GM21447 (cell line): Measurements from ENCODE around the gene GPR37L1.
"Not testable (repeated sequence)": the region's sequence is repeated elsewhere in the genome, so short reads cannot be mapped to it uniquely, and the experiment has no call there.

Experiments
- ATAC-seq: cut with Tn5 transposase; IDR thresholded peaks from one replicate; pipeline ENCODE4 v1.9.1; 2021; ENCODE audit not compliant: unreplicated experiment

Gene GPR37L1

DNA sequence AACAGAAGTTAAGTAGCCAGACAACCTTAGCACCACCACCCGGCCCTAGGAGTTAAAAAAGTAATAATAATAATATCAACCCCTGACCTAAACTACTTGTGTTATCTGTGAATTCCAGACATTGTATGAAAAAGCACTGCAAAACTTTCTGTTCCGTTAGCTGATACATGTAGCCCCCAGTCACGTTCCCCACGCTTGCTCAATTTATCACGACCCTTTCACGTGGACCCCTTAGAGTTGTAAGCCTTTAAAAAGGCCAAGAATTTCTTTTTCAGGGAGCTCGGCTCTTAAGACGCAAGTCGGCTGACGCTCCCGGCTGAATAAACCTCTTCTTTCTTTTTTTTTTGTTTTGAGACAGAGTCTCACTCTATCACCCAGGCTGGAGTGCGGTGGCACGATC is 44.3 kb downstream of the GPR37L1 start:
- ATAC-seq = not testable (repeated sequence)

DNA sequence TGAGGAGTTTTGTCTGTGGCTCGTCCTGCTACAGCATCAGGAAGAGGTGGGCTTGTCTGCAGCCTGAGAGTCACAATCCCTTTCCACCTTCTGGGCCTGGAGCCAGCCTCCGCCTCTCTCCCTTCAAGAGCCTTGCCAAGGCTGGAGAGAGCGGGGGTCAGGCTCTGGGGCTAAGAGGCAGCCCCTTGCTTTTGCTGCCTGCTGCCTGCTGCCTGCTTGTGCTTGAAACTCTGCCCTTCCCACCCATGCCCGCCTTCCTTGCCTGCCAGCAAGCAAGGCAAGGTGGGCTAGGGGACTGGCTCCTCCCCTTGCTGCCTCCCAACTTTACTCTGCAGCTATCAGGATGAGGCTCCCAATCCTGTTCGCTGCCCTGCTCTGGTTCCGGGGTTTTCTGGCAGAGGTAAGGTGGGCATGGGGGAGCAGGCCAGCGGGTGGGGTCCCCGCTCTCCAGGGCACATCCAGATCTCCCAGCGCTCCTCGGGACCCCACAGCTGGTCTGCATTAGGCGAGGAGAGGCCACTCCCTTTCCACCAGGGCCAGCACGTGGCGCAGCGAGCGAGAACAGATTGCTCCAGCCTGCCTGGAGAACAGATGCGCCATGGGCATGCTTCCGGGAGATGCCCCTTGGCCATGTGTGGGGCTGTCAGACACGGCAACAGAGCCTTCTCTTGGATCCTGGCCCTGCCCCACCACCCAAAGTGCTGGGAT is 45.1 kb downstream of the GPR37L1 start:
- ATAC-seq = no peak

DNA sequence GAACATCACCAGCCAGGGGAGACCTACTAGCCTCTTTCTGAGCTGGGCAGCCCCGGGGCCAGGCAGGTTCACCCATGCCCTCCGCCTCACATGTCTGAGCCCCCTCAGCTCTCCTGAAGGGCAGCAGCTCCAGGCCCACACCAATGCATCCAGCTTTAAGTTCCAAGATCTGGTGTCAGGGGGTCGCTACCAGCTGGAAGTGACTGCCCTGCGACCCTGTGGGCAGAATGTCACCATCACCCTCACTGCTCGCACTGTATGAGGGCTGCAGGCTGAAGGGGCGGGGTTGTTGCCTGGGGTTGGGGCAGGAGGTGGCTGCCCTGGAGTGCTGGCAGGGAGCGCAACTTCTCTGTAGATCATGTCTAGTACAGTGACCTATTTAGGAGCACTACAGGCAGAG is 46.1 kb downstream of the GPR37L1 start:
- no peak for ATAC-seq

DNA sequence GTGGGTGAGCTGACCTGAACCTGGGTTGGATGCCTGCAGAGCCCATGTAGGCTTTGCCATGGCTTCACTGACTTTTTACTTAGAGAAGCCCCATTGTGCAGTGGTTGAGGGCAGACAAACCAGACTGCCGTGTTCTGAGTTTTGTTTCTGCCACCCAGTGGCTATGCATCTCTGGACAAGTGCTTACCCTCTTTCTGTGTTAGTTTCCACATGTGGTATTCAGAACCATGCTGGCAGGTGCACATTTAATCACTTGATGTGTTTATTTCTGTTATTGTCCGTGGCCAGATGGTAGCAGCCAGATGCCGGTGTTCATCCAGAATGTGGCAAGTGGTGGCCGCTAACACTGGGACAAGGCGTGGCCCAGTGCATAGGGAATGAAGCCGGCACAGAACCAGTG is 48.0 kb downstream of the GPR37L1 start:
- no peak for ATAC-seq

DNA sequence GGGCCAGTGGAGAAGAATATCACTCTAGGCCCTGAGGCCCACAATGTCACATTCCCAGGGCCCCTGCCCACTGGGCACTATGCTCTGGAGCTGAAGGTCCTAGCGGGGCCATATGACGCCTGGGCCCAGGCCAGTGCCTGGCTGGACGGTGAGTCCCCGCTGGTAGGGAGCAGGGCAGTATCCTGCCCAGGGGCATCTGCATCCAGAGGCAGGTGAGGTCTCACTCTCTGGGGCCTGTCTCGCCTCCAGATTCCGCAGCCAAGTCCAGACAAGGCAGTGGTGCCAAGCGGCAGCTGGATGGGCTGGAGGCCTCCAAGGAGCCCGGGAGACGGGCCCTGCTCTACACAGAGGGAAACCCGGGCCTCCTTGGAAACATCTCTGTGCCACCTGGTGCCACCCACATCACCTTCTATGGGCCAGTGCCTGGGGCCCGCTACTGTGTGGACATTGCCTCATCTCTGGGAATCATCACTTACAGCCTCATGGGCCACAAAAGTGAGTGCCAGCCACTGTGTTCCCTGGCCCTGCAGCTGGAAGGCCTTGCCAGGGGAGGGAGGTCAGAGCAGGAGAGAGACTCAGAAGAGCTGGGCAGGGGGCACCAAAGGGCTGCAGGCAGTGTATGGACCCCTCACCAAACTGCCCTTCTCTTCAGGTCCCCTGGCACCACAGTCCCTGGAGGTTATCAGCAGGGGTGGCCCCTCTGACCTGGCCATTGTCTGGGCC is 48.7 kb downstream of the GPR37L1 start:
- no peak for ATAC-seq

DNA sequence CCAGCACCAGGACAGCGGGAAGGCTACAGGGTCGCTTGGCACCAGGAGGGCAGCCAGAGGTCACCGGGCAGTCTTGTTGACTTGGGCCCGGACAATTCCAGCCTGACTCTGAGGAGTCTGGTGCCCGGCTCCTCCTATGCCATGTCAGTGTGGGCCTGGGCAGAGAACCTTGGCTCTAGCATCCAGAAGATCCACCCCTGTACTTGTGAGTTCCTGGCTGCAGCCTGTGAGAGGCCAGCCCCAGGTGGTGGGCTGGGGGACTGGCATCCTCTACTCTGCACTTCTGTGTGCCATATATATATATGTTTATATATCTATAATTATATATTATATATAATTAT is 49.3 kb downstream of the GPR37L1 start:
- ATAC-seq = no peak

DNA sequence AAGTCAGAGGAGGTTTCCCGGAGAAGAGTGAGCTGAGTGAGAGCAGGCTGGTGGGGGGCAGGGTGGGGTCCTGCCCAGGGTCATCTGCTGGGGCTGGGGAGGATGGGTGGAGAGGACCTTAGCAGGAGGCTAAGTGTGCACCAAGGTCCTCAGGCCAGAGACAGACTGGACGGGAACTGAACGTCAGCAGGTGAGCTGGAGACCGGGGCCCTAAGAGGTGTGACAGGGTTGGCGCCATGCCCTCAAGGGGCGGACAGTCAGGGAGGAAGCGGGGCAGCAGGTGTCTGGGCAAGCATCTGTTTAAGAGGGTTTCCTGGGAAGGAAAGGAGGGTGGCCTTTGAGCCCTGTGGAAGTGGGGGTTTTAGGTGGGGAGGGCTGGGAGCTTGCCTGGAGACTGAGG is 51.3 kb downstream of the GPR37L1 start:
- no peak for ATAC-seq

DNA sequence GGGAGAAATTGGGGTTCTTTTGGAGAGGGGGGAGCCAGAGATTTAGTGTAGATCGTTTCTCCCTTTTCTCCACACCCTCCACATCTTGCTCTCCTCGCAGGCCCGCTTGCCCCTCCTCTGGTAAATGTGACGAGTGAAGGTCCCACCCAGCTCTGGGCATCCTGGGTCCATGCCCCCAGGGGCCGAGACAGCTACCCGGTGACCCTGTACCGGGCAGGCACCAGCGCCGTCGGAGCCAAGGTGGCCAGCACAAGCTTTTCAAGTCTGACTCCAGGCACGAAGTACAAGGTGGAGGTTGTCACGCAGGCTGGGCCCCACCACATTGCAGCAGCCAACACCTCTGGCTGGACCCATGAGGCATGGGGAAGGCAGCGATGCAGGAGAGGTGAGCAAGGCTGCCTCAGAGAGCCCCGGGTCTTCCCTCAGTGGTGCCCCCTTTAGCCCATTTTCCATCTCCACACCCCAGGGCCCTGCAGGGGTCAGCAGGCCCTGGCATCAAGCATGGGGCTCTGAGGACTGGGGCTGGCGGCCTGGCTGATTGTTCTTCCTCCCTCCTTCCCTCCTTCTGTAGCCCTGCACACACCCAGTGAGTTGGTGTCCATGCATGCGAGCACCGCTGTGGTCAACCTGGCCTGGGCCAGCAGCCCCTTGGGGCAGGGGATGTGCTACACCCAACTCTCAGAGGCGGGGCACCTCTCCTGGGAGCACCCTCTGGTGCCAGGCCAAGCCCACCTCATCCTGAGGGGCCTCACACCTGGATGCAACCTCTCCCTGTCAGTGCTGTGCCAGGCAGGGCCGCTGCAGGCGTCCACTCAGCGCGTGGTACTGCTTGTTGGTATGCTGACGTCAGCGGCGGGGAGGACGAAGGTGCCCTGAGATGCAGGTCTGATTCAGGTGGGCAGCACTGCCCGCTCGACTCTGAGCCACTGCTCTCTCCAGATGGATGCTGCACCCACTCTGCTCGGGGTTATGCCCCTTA is 54.5 kb downstream of the GPR37L1 start:
- no peak for ATAC-seq

DNA sequence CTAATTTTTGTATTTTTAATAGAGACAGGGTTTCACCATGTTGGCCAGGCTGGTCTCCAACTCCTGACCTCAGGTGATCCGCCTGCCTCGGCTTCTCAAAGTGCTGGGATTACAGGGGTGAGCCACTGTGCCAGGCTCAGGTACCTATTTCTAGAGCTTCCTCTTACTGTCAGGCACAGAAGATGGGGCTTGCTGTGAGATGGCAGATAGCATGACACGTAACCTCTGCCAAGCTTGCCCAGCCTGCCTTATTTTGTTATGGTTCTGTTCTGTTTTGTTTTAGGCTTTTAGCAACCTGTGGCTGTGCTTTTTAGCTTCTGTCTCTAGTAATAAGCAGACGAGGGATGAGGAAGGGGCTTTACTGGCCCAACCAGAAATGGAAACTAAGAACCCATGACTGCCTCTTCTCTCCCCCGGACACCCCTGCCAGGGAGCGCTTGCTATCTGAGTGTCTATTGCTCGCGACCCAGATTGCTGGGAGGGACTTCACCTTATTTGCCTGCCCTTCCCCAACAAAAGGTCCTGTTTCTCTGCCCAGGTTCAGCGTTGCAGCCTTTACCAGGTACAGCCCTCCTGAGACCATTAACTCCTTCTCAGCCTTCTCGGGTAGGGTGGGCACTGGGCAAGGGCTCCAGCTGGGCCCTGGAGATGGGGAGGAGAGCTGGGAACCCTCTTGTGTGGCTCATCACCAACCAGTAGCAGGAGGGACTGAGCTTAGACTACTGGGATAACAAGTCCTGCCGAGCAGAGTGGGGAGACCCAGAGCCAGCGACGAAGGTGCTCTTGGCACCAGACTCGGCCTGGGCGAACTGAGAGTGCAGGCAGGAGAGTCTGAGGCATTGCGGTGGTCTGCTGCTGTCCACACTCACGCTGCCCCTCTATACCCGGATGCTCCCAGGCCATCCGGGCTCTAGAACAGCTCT is 57.4 kb downstream of the GPR37L1 start:
- ATAC-seq = no peak

DNA sequence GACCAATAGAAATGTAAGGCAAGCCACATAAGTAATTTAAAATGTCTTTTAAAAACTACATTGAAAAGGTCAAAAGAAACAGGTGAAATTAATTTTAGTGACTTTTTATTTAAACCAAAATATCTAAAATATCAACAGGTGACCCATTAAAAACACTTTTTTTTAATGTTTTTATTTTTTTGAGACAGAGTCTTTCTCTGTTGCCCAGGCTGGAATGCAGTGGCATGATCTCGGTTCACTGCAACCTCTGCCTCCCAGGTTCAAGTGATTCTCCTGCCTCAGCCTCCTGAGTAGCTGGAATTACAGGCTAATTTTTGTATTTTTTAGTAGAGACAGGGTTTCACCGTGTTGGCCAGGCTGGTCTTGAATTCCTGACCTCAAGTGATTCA is 58.0 kb downstream of the GPR37L1 start:
- ATAC-seq = not testable (repeated sequence)

DNA sequence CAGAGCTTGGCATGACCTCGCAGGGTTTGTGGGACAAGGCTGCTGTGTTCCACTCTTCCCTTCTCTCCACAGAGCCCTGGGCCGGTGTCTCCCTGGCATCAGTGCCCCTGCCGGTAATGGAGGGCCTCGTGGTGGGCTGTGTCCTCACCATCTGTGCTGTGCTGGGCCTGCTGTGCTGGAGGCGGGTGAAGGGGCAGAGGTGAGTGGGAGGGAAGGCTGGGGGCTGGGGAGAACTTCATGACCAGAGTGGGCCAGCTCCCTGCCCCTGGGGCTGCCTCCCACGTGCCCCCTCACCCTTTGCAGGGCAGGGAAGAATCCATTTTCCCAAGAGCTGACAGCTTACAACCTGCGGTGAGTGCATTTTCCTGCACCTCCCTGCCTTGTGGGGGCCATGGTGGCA is 58.9 kb downstream of the GPR37L1 start:
- no peak for ATAC-seq

DNA sequence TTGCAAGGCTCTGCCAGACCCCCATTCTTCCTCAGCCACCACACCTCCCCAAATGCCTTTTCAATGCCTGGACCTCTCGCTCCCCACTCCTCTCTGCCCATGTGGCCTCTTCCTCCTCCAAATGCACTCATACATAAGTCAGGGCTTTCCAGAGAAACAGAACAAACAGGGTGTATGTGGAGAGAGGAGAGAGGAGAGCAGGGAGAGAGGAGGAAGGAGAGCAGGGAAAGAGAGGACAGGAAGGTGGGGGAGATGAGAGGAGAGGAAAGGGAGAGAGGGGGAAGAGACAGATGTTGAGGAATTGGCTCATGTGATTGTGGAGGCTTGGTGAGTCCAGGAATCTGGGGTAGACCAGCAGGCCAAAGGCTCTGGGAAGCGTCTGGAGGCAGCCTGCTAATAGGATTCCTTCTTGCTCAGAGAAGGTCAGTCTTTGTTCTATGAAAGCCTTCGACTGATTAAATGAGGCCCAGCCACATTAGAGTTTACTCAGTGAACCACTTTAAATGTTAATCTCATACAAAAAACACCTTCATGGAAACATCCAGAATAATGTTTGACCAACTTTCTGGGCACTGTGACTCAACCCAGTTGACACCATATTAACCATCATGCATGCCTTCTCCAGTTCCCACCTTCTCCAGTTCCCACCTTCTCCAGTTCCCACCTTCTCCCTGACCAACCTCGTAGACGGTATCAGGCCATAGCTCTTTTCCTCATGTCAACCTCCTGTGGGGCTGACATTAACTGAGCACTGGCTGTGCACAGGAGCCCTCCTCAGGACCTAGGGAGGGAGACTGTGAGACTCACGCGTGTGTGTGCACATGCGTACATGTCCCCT is 59.5 kb downstream of the GPR37L1 start:
- ATAC-seq = no peak
